Measurements from ENCODE around the gene LPCAT2. TPM values are rescaled to one million over a fixed set of nuclear protein-coding genes. Genes with fewer than 3 reads are reported as not detected.

Gene LPCAT2
- total and polyA plus RNA-seq, 2 of the 13 experiments (the other 11 are each of a cell fraction or from before 2014, with no cell fraction given), result 9.9 to 17.6 TPM

GRCh38 chr16:55508941-55509931, at the start of gene LPCAT2 (continued):
- TF ChIP-seq, protein P1, sequence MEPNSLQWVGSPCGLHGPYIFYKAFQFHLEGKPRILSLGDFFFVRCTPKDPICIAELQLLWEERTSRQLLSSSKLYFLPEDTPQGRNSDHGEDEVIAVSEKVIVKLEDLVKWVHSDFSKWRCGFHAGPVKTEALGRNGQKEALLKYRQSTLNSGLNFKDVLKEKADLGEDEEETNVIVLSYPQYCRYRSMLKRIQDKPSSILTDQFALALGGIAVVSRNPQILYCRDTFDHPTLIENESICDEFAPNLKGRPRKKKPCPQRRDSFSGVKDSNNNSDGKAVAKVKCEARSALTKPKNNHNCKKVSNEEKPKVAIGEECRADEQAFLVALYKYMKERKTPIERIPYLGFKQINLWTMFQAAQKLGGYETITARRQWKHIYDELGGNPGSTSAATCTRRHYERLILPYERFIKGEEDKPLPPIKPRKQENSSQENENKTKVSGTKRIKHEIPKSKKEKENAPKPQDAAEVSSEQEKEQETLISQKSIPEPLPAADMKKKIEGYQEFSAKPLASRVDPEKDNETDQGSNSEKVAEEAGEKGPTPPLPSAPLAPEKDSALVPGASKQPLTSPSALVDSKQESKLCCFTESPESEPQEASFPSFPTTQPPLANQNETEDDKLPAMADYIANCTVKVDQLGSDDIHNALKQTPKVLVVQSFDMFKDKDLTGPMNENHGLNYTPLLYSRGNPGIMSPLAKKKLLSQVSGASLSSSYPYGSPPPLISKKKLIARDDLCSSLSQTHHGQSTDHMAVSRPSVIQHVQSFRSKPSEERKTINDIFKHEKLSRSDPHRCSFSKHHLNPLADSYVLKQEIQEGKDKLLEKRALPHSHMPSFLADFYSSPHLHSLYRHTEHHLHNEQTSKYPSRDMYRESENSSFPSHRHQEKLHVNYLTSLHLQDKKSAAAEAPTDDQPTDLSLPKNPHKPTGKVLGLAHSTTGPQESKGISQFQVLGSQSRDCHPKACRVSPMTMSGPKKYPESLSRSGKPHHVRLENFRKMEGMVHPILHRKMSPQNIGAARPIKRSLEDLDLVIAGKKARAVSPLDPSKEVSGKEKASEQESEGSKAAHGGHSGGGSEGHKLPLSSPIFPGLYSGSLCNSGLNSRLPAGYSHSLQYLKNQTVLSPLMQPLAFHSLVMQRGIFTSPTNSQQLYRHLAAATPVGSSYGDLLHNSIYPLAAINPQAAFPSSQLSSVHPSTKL (CRISPR knock-in tag; IDR thresholded peaks at IDR 0.05), result peak; percentile 24
- TF ChIP-seq PTBP1 (IDR thresholded peaks at IDR 0.05; ENCODE audit: low read depth, low read length, poor library complexity, severe bottlenecking), result no peak
- TF ChIP-seq GTF3A (CRISPR knock-in tag; conservative IDR thresholded peaks at IDR 0.05), result no peak
- TF ChIP-seq CERS6 (CRISPR knock-in tag; IDR thresholded peaks at IDR 0.05), result no peak
- no peak for TF ChIP-seq JDP2 (CRISPR knock-in tag; IDR thresholded peaks at IDR 0.05; ENCODE audit: borderline replicate concordance)
- TF ChIP-seq, protein P2, sequence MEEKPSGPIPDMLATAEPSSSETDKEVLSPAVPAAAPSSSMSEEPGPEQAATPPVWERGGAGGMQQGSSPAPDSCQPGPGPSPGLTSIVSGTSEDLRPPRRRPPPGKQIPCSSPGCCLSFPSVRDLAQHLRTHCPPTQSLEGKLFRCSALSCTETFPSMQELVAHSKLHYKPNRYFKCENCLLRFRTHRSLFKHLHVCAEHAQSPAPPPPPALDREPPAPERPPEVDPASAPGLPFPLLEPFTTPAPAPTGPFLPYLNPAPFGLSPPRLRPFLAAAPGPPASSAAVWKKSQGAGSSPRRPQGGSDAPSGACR (CRISPR knock-in tag; IDR thresholded peaks at IDR 0.05), result no peak
- no peak for TF ChIP-seq ZNF431 (CRISPR knock-in tag; IDR thresholded peaks at IDR 0.05; ENCODE audit: borderline replicate concordance, low read depth)
- TF ChIP-seq KLF12 (CRISPR knock-in tag; IDR thresholded peaks at IDR 0.05; ENCODE audit: borderline replicate concordance), result no peak
- TF ChIP-seq ZNF747 (CRISPR knock-in tag; IDR thresholded peaks at IDR 0.05; ENCODE audit: borderline replicate concordance), result no peak
- no peak for TF ChIP-seq ZNF891 (CRISPR knock-in tag; IDR thresholded peaks at IDR 0.05)
- no peak for TF ChIP-seq ZNF383 (CRISPR knock-in tag; IDR thresholded peaks at IDR 0.05; ENCODE audit: borderline replicate concordance)
- no peak for TF ChIP-seq TCF12 (IDR thresholded peaks at IDR 0.05)
- no peak for TF ChIP-seq TCF12 (CRISPR knock-in tag; IDR thresholded peaks at IDR 0.05)
- peak; percentile 38; the same call in 1 of the 2 replicates for TF ChIP-seq ZNF253 (CRISPR knock-in tag; IDR thresholded peaks at IDR 0.05; ENCODE audit: borderline replicate concordance)
- no peak for TF ChIP-seq SAFB2 (CRISPR knock-in tag; IDR thresholded peaks at IDR 0.05; ENCODE audit: borderline replicate concordance, low read depth)
- no peak for TF ChIP-seq RBM39 (IDR thresholded peaks at IDR 0.05; ENCODE audit: low read depth, low read length, poor library complexity, severe bottlenecking)
- TF ChIP-seq LCORL (IDR thresholded peaks at IDR 0.05), result no peak
- no peak for TF ChIP-seq LCORL (CRISPR knock-in tag; IDR thresholded peaks at IDR 0.05)
- no peak for TF ChIP-seq ZNF562 (CRISPR knock-in tag; IDR thresholded peaks at IDR 0.05; ENCODE audit: borderline replicate concordance)
- TF ChIP-seq BRD4 (CRISPR knock-in tag; IDR thresholded peaks at IDR 0.05), result no peak

All from HepG2 (cell line).